Measurements from ENCODE around the gene FBXO44. TPM values are rescaled to one million over a fixed set of nuclear protein-coding genes. Genes with fewer than 3 reads are reported as not detected.

The FBXO44 gene
- total RNA-seq, 2 donors from 2014 or later = 12.9 to 30.6 TPM

- ATAC-seq = no peak
- no peak for DNase-seq
- no peaks in the 10 kb centered on the region for H3K27me3 ChIP-seq
- 59 to 85% methylated on average over 3 to 5 of the region's 5 CpGs for WGBS, 2 donors
- H3K9me3 ChIP-seq = no peaks in the 10 kb centered on the region
- H3K4me1 ChIP-seq = peaks cover 10% of the 10 kb centered on the region
- H3K27ac ChIP-seq = no peak overlapping the region
- H3K36me3 ChIP-seq (replicated peaks in 1 of 2; ENCODE audit: insufficient read depth in 1 of 2, low read depth in 2 of 2) = no peaks in the 10 kb centered on the region
- H3K4me3 ChIP-seq = no peak overlapping the region
- intact Hi-C loops (cut with DNase I) = no loop called here
- no peak for TF ChIP-seq POLR2A (IDR thresholded peaks at IDR 0.05)
- TF ChIP-seq, protein P1, sequence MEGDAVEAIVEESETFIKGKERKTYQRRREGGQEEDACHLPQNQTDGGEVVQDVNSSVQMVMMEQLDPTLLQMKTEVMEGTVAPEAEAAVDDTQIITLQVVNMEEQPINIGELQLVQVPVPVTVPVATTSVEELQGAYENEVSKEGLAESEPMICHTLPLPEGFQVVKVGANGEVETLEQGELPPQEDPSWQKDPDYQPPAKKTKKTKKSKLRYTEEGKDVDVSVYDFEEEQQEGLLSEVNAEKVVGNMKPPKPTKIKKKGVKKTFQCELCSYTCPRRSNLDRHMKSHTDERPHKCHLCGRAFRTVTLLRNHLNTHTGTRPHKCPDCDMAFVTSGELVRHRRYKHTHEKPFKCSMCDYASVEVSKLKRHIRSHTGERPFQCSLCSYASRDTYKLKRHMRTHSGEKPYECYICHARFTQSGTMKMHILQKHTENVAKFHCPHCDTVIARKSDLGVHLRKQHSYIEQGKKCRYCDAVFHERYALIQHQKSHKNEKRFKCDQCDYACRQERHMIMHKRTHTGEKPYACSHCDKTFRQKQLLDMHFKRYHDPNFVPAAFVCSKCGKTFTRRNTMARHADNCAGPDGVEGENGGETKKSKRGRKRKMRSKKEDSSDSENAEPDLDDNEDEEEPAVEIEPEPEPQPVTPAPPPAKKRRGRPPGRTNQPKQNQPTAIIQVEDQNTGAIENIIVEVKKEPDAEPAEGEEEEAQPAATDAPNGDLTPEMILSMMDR (IDR thresholded peaks at IDR 0.05) = no peak
Observed at GRCh38 chr1:11711490-11711889, 56.8 kb downstream of the FBXO44 start.

DNA sequence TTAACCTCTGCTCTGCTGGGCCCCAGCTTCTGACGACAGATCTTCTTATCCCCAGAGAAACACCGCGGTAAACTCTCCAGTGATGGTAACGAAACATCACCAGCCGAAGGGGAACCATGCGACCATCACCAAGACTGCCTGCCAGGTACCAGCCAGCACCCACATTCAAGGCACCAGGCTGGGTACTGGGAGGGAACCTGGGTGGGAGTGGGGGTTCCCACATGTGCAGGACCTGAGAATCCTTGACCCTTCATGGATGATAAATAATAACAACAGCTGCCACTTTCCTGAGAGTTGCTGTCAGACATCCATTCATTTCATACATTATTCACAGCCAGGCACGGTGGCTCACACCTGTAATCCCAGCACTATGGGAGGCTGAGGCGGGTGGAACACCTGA is 57.6 kb downstream of the FBXO44 start:
- ATAC-seq (no peak), DNase-seq (no peak)
- intact Hi-C loops (cut with DNase I) = no loop called here
- H3K27me3 ChIP-seq = no peaks in the 10 kb centered on the region
- WGBS, 2 donors = 77 to 78% methylated on average over 8 of the region's 8 CpGs
- H3K27ac ChIP-seq = no peak overlapping the region
- H3K9me3 ChIP-seq = no peaks in the 10 kb centered on the region
- H3K4me1 ChIP-seq = peaks cover 10% of the 10 kb centered on the region
- no peak overlapping the region for H3K4me3 ChIP-seq
- TF ChIP-seq POLR2A (IDR thresholded peaks at IDR 0.05) = no peak
- TF ChIP-seq, protein P1 (IDR thresholded peaks at IDR 0.05) = no peak
- no peaks in the 10 kb centered on the region for H3K36me3 ChIP-seq (replicated peaks in 1 of 2; ENCODE audit: insufficient read depth in 1 of 2, low read depth in 2 of 2)

Other genes starting within 250 kb of the FBXO44 start
- under 1 TPM in 1 of 2 donors, not detected in 1; 0.33 TPM for gene DISP3, start 175.7 kb upstream of the FBXO44 start, total RNA-seq
- 10 to 100 TPM; 57.4 to 87.4 TPM for gene FBXO2, start 448 bp upstream of the FBXO44 start, total RNA-seq
- gene FBXO6, start 9.3 kb downstream of the FBXO44 start, total RNA-seq = 1 to 10 TPM; 6.3 to 7.5 TPM
- 10 to 100 TPM in 1 of 2 donors, 1 to 10 TPM in 1; 6.9 to 31.6 TPM for gene MAD2L2, start 26.3 kb downstream of the FBXO44 start, total RNA-seq
- gene DRAXIN, start 36.8 kb downstream of the FBXO44 start, total RNA-seq = not detected
- gene AGTRAP, start 81.3 kb downstream of the FBXO44 start, total RNA-seq = 10 to 100 TPM; 16.8 to 24.6 TPM
- gene C1orf167, start 107.3 kb downstream of the FBXO44 start, total RNA-seq = not detected
- 10 to 100 TPM; 26.4 to 30.1 TPM for gene MTHFR, start 151.1 kb downstream of the FBXO44 start, total RNA-seq
- 10 to 100 TPM in 1 of 2 donors, 1 to 10 TPM in 1; 7.0 to 23.7 TPM for gene CLCN6, start 151.3 kb downstream of the FBXO44 start, total RNA-seq
- 10 to 100 TPM in 1 of 2 donors, not detected in 1; 25.4 TPM for gene NPPA, start 192.9 kb downstream of the FBXO44 start, total RNA-seq
- not detected for gene NPPB, start 204.1 kb downstream of the FBXO44 start, total RNA-seq

Data from body of pancreas (tissue), 4 donors.